IMR-90 (cell line): Measurements from ENCODE around the gene KRT76. TPM values are rescaled to one million over a fixed set of nuclear protein-coding genes. Genes with fewer than 3 reads are reported as not detected.

Source experiments
- ATAC-seq: fragments of 200-7000 bp; cut with Tn5 transposase; 2 replicates; pipeline ENCODE4 v1.9.1; 2020; ENCODE audit warnings: low read depth, mild to moderate bottlenecking, moderate library complexity
- BruUV-seq: library from RNA; stranded (reverse); fragments of 400-500 nt; replicated peaks from 2 replicates; lab custom pipeline; 2021; lab: Mats Ljungman, UMichigan
- CTCF ChIA-PET: fragments of 300-600 bp; formaldehyde crosslinking; extraction: SDS; loops from one replicate; lab custom pipeline; 2021; ENCODE audit warnings: antibody characterized with exemption; lab: Yijun Ruan, JAX
- POLR2A ChIA-PET: fragments of 300-600 bp; sonication (Branson Sonifier 250); formaldehyde crosslinking; loops from one replicate; lab custom pipeline; 2022; ENCODE audit warnings: antibody characterized with exemption; ENCODE audit not compliant: unreplicated experiment; lab: Charles Lee
- DNase-seq: peaks from one replicate; pipeline ENCODE4 v3.0.0; 2013
- H2AFZ ChIP-seq: replicated peaks from 2 replicates; pipeline ENCODE3; 2013; ENCODE audit warnings: low read length, mild to moderate bottlenecking; ENCODE audit not compliant: poor library complexity
- H2AK5ac ChIP-seq: 2 replicates; pipeline ENCODE4 v1.6.1; 2013; ENCODE audit warnings: low read depth, low read length, inconsistent platforms
- H2AK9ac ChIP-seq: replicated peaks from 2 replicates; pipeline ENCODE3; 2013; ENCODE audit warnings: mild to moderate bottlenecking, low read depth, low read length, moderate library complexity; ENCODE audit not compliant: poor library complexity
- H2BK120ac ChIP-seq: 2 replicates; pipeline ENCODE4 v1.6.1; 2013; ENCODE audit warnings: low read depth, low read length, inconsistent platforms
- H2BK15ac ChIP-seq: 3 replicates; pipeline ENCODE4 v1.6.1; 2013; ENCODE audit warnings: low read depth, low read length, inconsistent platforms
- H2BK20ac ChIP-seq: 2 replicates; pipeline ENCODE4 v1.6.1; 2013; ENCODE audit warnings: low read depth, mild to moderate bottlenecking, inconsistent platforms, low read length, moderate library complexity
- H2BK5ac ChIP-seq: 2 replicates; pipeline ENCODE4 v1.6.1; 2013; ENCODE audit warnings: mild to moderate bottlenecking, low read depth, low read length, inconsistent platforms; ENCODE audit not compliant: poor library complexity, severe bottlenecking
- H3K14ac ChIP-seq: replicated peaks from 2 replicates; pipeline ENCODE4 v1.6.1; 2013; ENCODE audit warnings: low read depth, low read length, inconsistent platforms
- H3K18ac ChIP-seq: 2 replicates; pipeline ENCODE4 v1.6.1; 2013; ENCODE audit warnings: low read depth, low read length, control low read depth
- H3K23ac ChIP-seq: 2 replicates; pipeline ENCODE4 v1.6.1; 2013; ENCODE audit warnings: low read depth, low read length, inconsistent platforms
- H3K27ac ChIP-seq: 2 replicates; pipeline ENCODE4 v1.5.1; 2013; ENCODE audit warnings: mild to moderate bottlenecking, control low read depth, low read length; ENCODE audit not compliant: insufficient read depth
- H3K27me3 ChIP-seq: 2 replicates; pipeline ENCODE4 v1.6.1; 2013; ENCODE audit warnings: low read length; ENCODE audit not compliant: control insufficient read depth, insufficient read depth
- H3K36me3 ChIP-seq: 2 replicates; pipeline ENCODE4 v1.6.1; 2013; ENCODE audit warnings: low read length, mixed read lengths; ENCODE audit not compliant: control insufficient read depth, insufficient read depth
- H3K4ac ChIP-seq: 2 replicates; pipeline ENCODE4 v1.6.1; 2013; ENCODE audit warnings: low read depth, low read length, inconsistent platforms
- H3K4me1 ChIP-seq: 2 replicates; pipeline ENCODE4 v1.6.1; 2013; ENCODE audit warnings: low read length, mixed read lengths; ENCODE audit not compliant: control insufficient read depth, insufficient read depth
- H3K4me2 ChIP-seq: 2 replicates; pipeline ENCODE4 v1.6.1; 2013; ENCODE audit warnings: low read depth, mild to moderate bottlenecking, control low read depth, low read length, moderate library complexity
- H3K4me3 ChIP-seq: 2 replicates; pipeline ENCODE4 v1.5.1; 2013; ENCODE audit warnings: low read depth, mild to moderate bottlenecking, control low read depth, low read length, moderate library complexity; ENCODE audit not compliant: insufficient read depth
- H3K56ac ChIP-seq: 2 replicates; pipeline ENCODE4 v1.6.1; 2013; ENCODE audit warnings: low read length, inconsistent platforms; ENCODE audit not compliant: insufficient read depth; ENCODE audit errors: extremely low read depth
- H3K79me1 ChIP-seq, 2 experiments: 2 replicates each; pipeline ENCODE4 v1.6.1; 2013; ENCODE audit warnings: low read length in 2 of 2, inconsistent platforms in 1 of 2, low read depth in 1 of 2
- H3K9ac ChIP-seq: 2 replicates; pipeline ENCODE4 v1.6.1; 2013; ENCODE audit warnings: low read depth, low read length, control low read depth
- H3K9me1 ChIP-seq: 2 replicates; pipeline ENCODE4 v1.6.1; 2013; ENCODE audit warnings: low read length, inconsistent platforms; ENCODE audit not compliant: insufficient read depth
- H3K9me3 ChIP-seq: 2 replicates; pipeline ENCODE4 v1.6.1; 2013; ENCODE audit warnings: low read length; ENCODE audit not compliant: control insufficient read depth, insufficient read depth
- H4K20me1 ChIP-seq: 2 replicates; pipeline ENCODE4 v1.6.1; 2013; ENCODE audit warnings: low read length, inconsistent platforms; ENCODE audit not compliant: insufficient read depth
- H4K5ac ChIP-seq: 2 replicates; pipeline ENCODE4 v1.6.1; 2013; ENCODE audit warnings: mild to moderate bottlenecking, low read depth, low read length, control low read depth
- H4K8ac ChIP-seq, 2 experiments: 2 replicates each; pipeline ENCODE4 v1.6.1; 2013; ENCODE audit warnings: low read depth in 2 of 2, low read length in 2 of 2, control low read depth in 1 of 2, inconsistent platforms in 1 of 2
- H4K91ac ChIP-seq: 2 replicates; pipeline ENCODE4 v1.6.1; 2013; ENCODE audit warnings: low read depth, low read length, inconsistent platforms; ENCODE audit not compliant: insufficient read depth
- BHLHE40 ChIP-seq: fragments of 150-350 bp; IDR thresholded peaks from 2 replicates; pipeline ENCODE4 v1.6.1; 2016; ENCODE audit warnings: mild to moderate bottlenecking, low read depth, low read length
- CEBPB ChIP-seq: IDR thresholded peaks from 2 replicates; pipeline ENCODE4 v1.6.1; 2012; ENCODE audit warnings: low read depth, low read length, improper control_type of control experiment
- CHD1 ChIP-seq: IDR thresholded peaks from 2 replicates; pipeline ENCODE4 v1.6.1; 2012; ENCODE audit warnings: low read depth, low read length, improper control_type of control experiment
- CTCF ChIP-seq: conservative IDR thresholded peaks from 2 replicates; pipeline ENCODE4 v1.5.1; 2012; ENCODE audit warnings: mild to moderate bottlenecking, low read depth, low read length, improper control_type of control experiment
- ELK1 ChIP-seq: fragments of 150-350 bp; IDR thresholded peaks from 2 replicates; pipeline ENCODE4 v1.6.1; 2016; ENCODE audit warnings: low read depth, mild to moderate bottlenecking, low read length, moderate library complexity, borderline replicate concordance
- FOS ChIP-seq: fragments of 150-350 bp; IDR thresholded peaks from 2 replicates; pipeline ENCODE4 v1.6.1; 2016; ENCODE audit warnings: low read depth, low read length
- MAFK ChIP-seq: IDR thresholded peaks from 2 replicates; pipeline ENCODE4 v1.6.1; 2012; ENCODE audit warnings: low read depth, low read length, improper control_type of control experiment
- MAZ ChIP-seq: IDR thresholded peaks from 2 replicates; pipeline ENCODE4 v1.6.1; 2012; ENCODE audit warnings: low read depth, mild to moderate bottlenecking, low read length, improper control_type of control experiment, moderate library complexity, borderline replicate concordance
- MXI1 ChIP-seq: IDR thresholded peaks from 2 replicates; pipeline ENCODE4 v1.6.1; 2012; ENCODE audit warnings: low read depth, mild to moderate bottlenecking, low read length, moderate library complexity, borderline replicate concordance
- NFE2L2 ChIP-seq: fragments of 150-350 bp; IDR thresholded peaks from 2 replicates; pipeline ENCODE4 v1.6.1; 2016; ENCODE audit warnings: low read depth, mild to moderate bottlenecking, low read length
- POLR2A ChIP-seq: IDR thresholded peaks from 2 replicates; pipeline ENCODE4 v1.6.1; 2012; ENCODE audit warnings: mild to moderate bottlenecking, low read depth, low read length
- RAD21 ChIP-seq: IDR thresholded peaks from 2 replicates; pipeline ENCODE4 v1.6.1; 2012; ENCODE audit warnings: low read length, improper control_type of control experiment
- RCOR1 ChIP-seq: IDR thresholded peaks from 2 replicates; pipeline ENCODE4 v1.6.1; 2012; ENCODE audit warnings: mild to moderate bottlenecking, low read length, improper control_type of control experiment; ENCODE audit not compliant: insufficient replicate concordance
- RFX5 ChIP-seq: IDR thresholded peaks from 2 replicates; pipeline ENCODE4 v1.8.0; 2012; ENCODE audit warnings: low read depth, mild to moderate bottlenecking, low read length, moderate library complexity
- SMC3 ChIP-seq: fragments of 150-350 bp; IDR thresholded peaks from 2 replicates; pipeline ENCODE4 v1.6.1; 2016; ENCODE audit warnings: low read depth, mild to moderate bottlenecking, antibody characterized with exemption, low read length, moderate library complexity
- USF2 ChIP-seq: fragments of 150-350 bp; IDR thresholded peaks from 2 replicates; pipeline ENCODE4 v1.6.1; 2017; ENCODE audit warnings: mild to moderate bottlenecking, antibody characterized with exemption, low read length, low read depth
- WGBS, 2 experiments: methylation state at CpG; one replicate each; pipeline versions ENCODE4 v1.1.5 to v1.1.7; 2013; ENCODE audit warnings: missing lambda C conversion rate in 2 of 2; ENCODE audit not compliant: insufficient read length in 1 of 2; ENCODE audit errors: extremely low coverage in 2 of 2; 5-methylcytosine and 5-hydroxymethylcytosine counted together
- dilution Hi-C: fragments of 300-500 bp; cut with HindIII; formaldehyde crosslinking; loops from one replicate; pipeline ENCODE4 v1.14.3; 2018; ENCODE audit warnings: low sequenced_read_pairs; ENCODE audit not compliant: unreplicated experiment
- in situ Hi-C: fragments of 300-500 bp; cut with MboI; formaldehyde crosslinking; loops from 3 replicates; pipeline ENCODE4 v1.14.3; 2019; ENCODE audit warnings: low sequenced_read_pairs, inconsistent platforms, mixed read lengths
- intact Hi-C: fragments of 100-400 bp; cut with micrococcal nuclease; formaldehyde crosslinking; loops from 2 replicates; pipeline ENCODE4 v1.10.0; 2022
- polyA plus RNA-seq, 3 experiments: library from polyadenylated mRNA; depleted of rRNA; stranded (reverse); fragments of >200 nt; gene quantifications; 2 replicates each; pipeline ENCODE4 v1.2.3, GENCODE V29; 2012; ENCODE audit warnings: low replicate concordance in 1 of 3
- total RNA-seq: library from RNA; depleted of rRNA; stranded (reverse); fragments of >200 nt; gene quantifications from 2 replicates; pipeline ENCODE4 v1.2.3, GENCODE V29; 2012

The KRT76 gene
- total and polyA plus RNA-seq, 2 of the 4 experiments (the other 2 are of a cell fraction): not detected

GRCh38 chr12:52806821-52807543, 29.8 kb upstream of the KRT76 start:
- peaks cover 41% of the 10 kb centered on the region for H3K27me3 ChIP-seq

More at GRCh38 chr12:52806821-52807543, 29.8 kb upstream of the KRT76 start:
- Histone ChIP-seq H3K4me2 (no peak overlapping the region), H3K23ac (no peak overlapping the region), H4K5ac (no peak overlapping the region), H2AK9ac (no peak overlapping the region), H3K4me1 (no peaks in the 10 kb centered on the region), H3K56ac (no peak overlapping the region), H2BK20ac (no peak overlapping the region), H2BK15ac (no peak overlapping the region), H3K9me3 (no peaks in the 10 kb centered on the region), H3K4ac (no peak overlapping the region), H3K79me1 (no peaks in the 10 kb centered on the region), H2AFZ (no peak overlapping the region), H3K18ac (no peak overlapping the region), H2BK5ac (no peak overlapping the region), H2BK120ac (no peak overlapping the region), H3K9me1 (no peaks in the 10 kb centered on the region), H3K4me3 (no peak overlapping the region), H4K8ac (no peak overlapping the region), H3K27ac (no peak overlapping the region), H4K91ac (no peak overlapping the region), H3K9ac (no peak overlapping the region), H3K14ac (no peak overlapping the region), H2AK5ac (no peak overlapping the region), H3K36me3 (no peaks in the 10 kb centered on the region), H4K20me1 (no peaks in the 10 kb centered on the region)
- in situ Hi-C loops: no loop called here
- ChIA-PET CTCF (no interaction called here), POLR2A (no interaction called here)
- 89% methylated on average over 3 of the region's 11 CpGs; no CpG with 5 or more reads in 1 of the 2 experiments for WGBS, 2 experiments
- intact Hi-C loops: no loop called here
- ATAC-seq (no peak), DNase-seq (no peak)
- dilution Hi-C loops: no loop called here
- BruUV-seq: no TSS peak
- TF ChIP-seq FOS: no peak
- no peak for TF ChIP-seq POLR2A
- no peak for TF ChIP-seq MAFK
- TF ChIP-seq SMC3: no peak
- TF ChIP-seq USF2: no peak
- no peak for TF ChIP-seq MAZ
- no peak for TF ChIP-seq RCOR1
- no peak for TF ChIP-seq BHLHE40
- no peak for TF ChIP-seq RAD21
- no peak for TF ChIP-seq CHD1
- TF ChIP-seq MXI1: no peak
- no peak for TF ChIP-seq CTCF
- no peak for TF ChIP-seq ELK1
- no peak for TF ChIP-seq RFX5
- TF ChIP-seq NFE2L2: no peak
- TF ChIP-seq CEBPB: no peak
